CD8-positive, alpha-beta memory T cell (primary cell): ENCODE measurements around the gene NDOR1. TPM values are rescaled to one million over a fixed set of nuclear protein-coding genes. Genes with fewer than 3 reads are reported as not detected.
A peak's percentile ranks its signal among the peaks of the same experiment; 100 is the strongest.

Experiments
- CTCF ChIA-PET: fragments of 350-600 bp; sonication (Branson Sonifier 250); formaldehyde crosslinking; loops from one replicate; lab custom pipeline; 2021; ENCODE audit warnings: antibody characterized with exemption; lab: Charles Lee
- POLR2A ChIA-PET: fragments of 350-600 bp; sonication (Branson Sonifier 250); formaldehyde crosslinking; loops from one replicate; lab custom pipeline; 2021; ENCODE audit warnings: antibody characterized with exemption; lab: Charles Lee
- DNase-seq, 5 donors: peaks; one replicate each; pipeline versions ENCODE4 v3.0.0 to v3.0.0-alpha.2; 2020 to 2022; ENCODE audit warnings: mixed read lengths in 1 of 5
- H3K27ac ChIP-seq: one replicate; pipeline ENCODE4 v1.7.0; 2013; ENCODE audit warnings: low read depth, mild to moderate bottlenecking, low read length, moderate library complexity
- H3K27me3 ChIP-seq: 2 replicates; pipeline ENCODE4 v1.7.0; 2013; ENCODE audit warnings: low read length, mild to moderate bottlenecking; ENCODE audit not compliant: insufficient read depth, poor library complexity, severe bottlenecking
- H3K36me3 ChIP-seq: 2 replicates; pipeline ENCODE4 v1.7.0; 2013; ENCODE audit warnings: mild to moderate bottlenecking, low read length, moderate library complexity; ENCODE audit not compliant: insufficient read depth
- H3K4me1 ChIP-seq: 2 replicates; pipeline ENCODE4 v1.7.0; 2013; ENCODE audit warnings: mild to moderate bottlenecking, low read length, moderate library complexity; ENCODE audit not compliant: insufficient read depth
- H3K4me3 ChIP-seq: 2 replicates; pipeline ENCODE4 v1.7.0; 2013; ENCODE audit warnings: mild to moderate bottlenecking, low read length
- H3K9me3 ChIP-seq: 2 replicates; pipeline ENCODE4 v1.7.0; 2013; ENCODE audit warnings: mild to moderate bottlenecking, low read length
- H3K27ac Mint-ChIP-seq, 8 donors: one replicate each; pipeline ENCODE4 v1.8.0; 2020 to 2021; ENCODE audit warnings: mixed read lengths in 8 of 8, mild to moderate bottlenecking in 6 of 8, inconsistent platforms in 3 of 8, moderate library complexity in 3 of 8
- H3K27me3 Mint-ChIP-seq, 2 donors: one replicate each; pipeline ENCODE4 v1.8.0; 2020 to 2021; ENCODE audit warnings: mixed read lengths in 2 of 2, mild to moderate bottlenecking in 1 of 2, moderate library complexity in 1 of 2
- H3K36me3 Mint-ChIP-seq, 3 donors: one replicate each; pipeline ENCODE4 v1.8.0; 2020 to 2021; ENCODE audit warnings: mixed read lengths in 3 of 3, inconsistent platforms in 1 of 3, mild to moderate bottlenecking in 1 of 3
- H3K4me1 Mint-ChIP-seq, 3 donors: one replicate each; pipeline ENCODE4 v1.8.0; 2020 to 2021; ENCODE audit warnings: mixed read lengths in 3 of 3, inconsistent platforms in 1 of 3, mild to moderate bottlenecking in 1 of 3
- H3K4me3 Mint-ChIP-seq, 7 donors: one replicate each; pipeline ENCODE4 v1.8.0; 2020 to 2021; ENCODE audit warnings: mixed read lengths in 7 of 7, mild to moderate bottlenecking in 6 of 7, moderate library complexity in 4 of 7, inconsistent platforms in 2 of 7
- H3K9me3 Mint-ChIP-seq, 5 donors: one replicate each; pipeline ENCODE4 v1.8.0; 2020 to 2022; ENCODE audit warnings: mixed read lengths in 5 of 5, mild to moderate bottlenecking in 3 of 5, moderate library complexity in 2 of 5, inconsistent platforms in 1 of 5
- polyA plus RNA-seq: library from polyadenylated mRNA; unstranded; fragments of 300-500 nt; fragmentation: Illumina TruSeq; gene quantifications from one replicate; pipeline ENCODE4 v1.2.3, GENCODE V29; 2021
- total RNA-seq, 2 experiments: library from RNA; stranded (reverse); gene quantifications; one replicate each; pipeline ENCODE4 v1.2.3, GENCODE V29; 2021

Gene NDOR1
- total and polyA plus RNA-seq, 3 experiments from 2014 or later, result 9.9 to 47.4 (median 45.1) TPM

GRCh38 chr9:137232101-137232500 lies 26.6 kb downstream of the NDOR1 start:
- H3K36me3 Mint-ChIP-seq, result no peaks in the 10 kb centered on the region
- H3K4me3 ChIP-seq, result no peak overlapping the region
- peaks cover 12% of the 10 kb centered on the region for H3K4me1 ChIP-seq
- H3K27ac Mint-ChIP-seq, result no peak overlapping the region
- POLR2A ChIA-PET, result no interaction called here
- no peaks in the 10 kb centered on the region for H3K9me3 Mint-ChIP-seq
- no peaks in the 10 kb centered on the region for H3K27me3 ChIP-seq
- peaks cover 2 to 15% of the 10 kb centered on the region in 2 donors for H3K27me3 Mint-ChIP-seq
- CTCF ChIA-PET, result no interaction called here
- H3K4me3 Mint-ChIP-seq, result no peak overlapping the region
- no peaks in the 10 kb centered on the region for H3K36me3 ChIP-seq
- DNase-seq, result no peak
- H3K27ac ChIP-seq, result no peak overlapping the region
- no peaks in the 10 kb centered on the region for H3K9me3 ChIP-seq
- peaks cover 2 to 14% (median 4%) of the 10 kb centered on the region in 3 donors for H3K4me1 Mint-ChIP-seq

- Mint-ChIP-seq H3K27me3 (peaks cover 2 to 14% of the 10 kb centered on the region in 2 donors), H3K36me3 (no peaks in the 10 kb centered on the region), H3K4me3 (no peak overlapping the region), H3K9me3 (no peaks in the 10 kb centered on the region), H3K4me1 (peaks cover 2 to 12% (median 3%) of the 10 kb centered on the region in 3 donors), H3K27ac (no peak overlapping the region)
- Histone ChIP-seq H3K36me3 (no peaks in the 10 kb centered on the region), H3K27me3 (no peaks in the 10 kb centered on the region), H3K27ac (no peak overlapping the region), H3K4me1 (peaks cover 12% of the 10 kb centered on the region), H3K4me3 (no peak overlapping the region), H3K9me3 (no peaks in the 10 kb centered on the region)
- POLR2A ChIA-PET, result no interaction called here
- CTCF ChIA-PET, result no interaction called here
- no peak for DNase-seq
Measured at GRCh38 chr9:137232510-137232909, 27.0 kb downstream of the NDOR1 start.

GRCh38 chr9:137233143-137233980 lies 27.9 kb downstream of the NDOR1 start:
- Histone ChIP-seq H3K4me3 (no peak overlapping the region), H3K27me3 (no peaks in the 10 kb centered on the region), H3K4me1 (peaks cover 12% of the 10 kb centered on the region), H3K36me3 (no peaks in the 10 kb centered on the region), H3K27ac (no peak overlapping the region), H3K9me3 (no peaks in the 10 kb centered on the region)
- ChIA-PET POLR2A (no interaction called here), CTCF (no interaction called here)
- Mint-ChIP-seq H3K27me3 (peaks cover 0 to 11% of the 10 kb centered on the region in 2 donors), H3K36me3 (no peaks in the 10 kb centered on the region), H3K27ac (no peak overlapping the region), H3K4me3 (no peak overlapping the region), H3K4me1 (peaks cover 0 to 13% (median 1%) of the 10 kb centered on the region in 3 donors), H3K9me3 (no peaks in the 10 kb centered on the region)
- no peak for DNase-seq

- no peak overlapping the region for H3K4me3 Mint-ChIP-seq
- H3K9me3 Mint-ChIP-seq, result no peaks in the 10 kb centered on the region
- Histone ChIP-seq H3K4me3 (no peak overlapping the region), H3K4me1 (peaks cover 12% of the 10 kb centered on the region), H3K27me3 (no peaks in the 10 kb centered on the region), H3K9me3 (no peaks in the 10 kb centered on the region), H3K36me3 (no peaks in the 10 kb centered on the region), H3K27ac (no peak overlapping the region)
- H3K27me3 Mint-ChIP-seq, result peaks cover 0 to 11% of the 10 kb centered on the region in 2 donors
- H3K27ac Mint-ChIP-seq, result no peak overlapping the region
- POLR2A ChIA-PET, result no interaction called here
- CTCF ChIA-PET, result interaction anchor here (1.6 kb wide), 1 partner anchor 9 kb away, joined by 4 read pairs; the partner anchor contains the start of gene CYSRT1
- no peaks in the 10 kb centered on the region for H3K36me3 Mint-ChIP-seq
- H3K4me1 Mint-ChIP-seq, result peaks cover 1 to 20% (median 5%) of the 10 kb centered on the region in 3 donors
- DNase-seq, result no peak
Measured at GRCh38 chr9:137234055-137234697, 28.7 kb downstream of the NDOR1 start.

DNA sequence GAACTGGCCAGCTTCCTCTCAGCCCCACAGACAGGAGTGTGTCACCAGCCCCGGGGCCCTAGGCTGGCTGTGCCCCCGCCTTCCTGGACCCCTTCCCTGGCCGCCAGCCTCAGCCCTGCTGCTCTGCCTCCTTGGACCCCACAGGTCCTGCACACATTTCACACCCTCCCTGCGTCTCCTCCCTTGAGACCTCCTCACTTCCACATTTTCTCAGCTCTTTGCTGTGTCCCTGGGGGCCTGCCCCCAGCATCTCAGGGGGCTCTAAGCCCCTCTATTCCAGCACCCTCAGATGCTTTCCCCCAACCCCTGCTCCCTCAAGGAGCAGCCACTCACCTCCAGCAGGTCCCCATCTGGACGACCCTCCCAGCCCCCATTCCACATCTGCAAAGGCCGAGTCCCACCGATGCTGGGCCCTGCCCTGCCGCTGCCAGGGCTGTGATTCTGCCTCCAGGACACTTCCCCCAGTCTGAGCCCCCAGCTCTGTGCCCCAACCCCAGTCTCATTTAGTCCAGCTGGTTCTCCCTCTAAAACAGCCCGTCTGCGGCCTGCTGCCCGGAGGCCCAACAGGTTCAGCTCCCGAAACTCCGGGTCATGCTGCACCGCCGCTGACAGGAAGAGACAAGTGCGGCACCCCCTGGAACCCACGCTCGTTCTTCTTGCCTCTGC lies 29.4 kb downstream of the NDOR1 start:
- H3K4me3 Mint-ChIP-seq, result no peak overlapping the region
- Histone ChIP-seq H3K36me3 (no peaks in the 10 kb centered on the region), H3K27ac (no peak overlapping the region), H3K4me1 (peaks cover 12% of the 10 kb centered on the region), H3K27me3 (no peaks in the 10 kb centered on the region), H3K9me3 (no peaks in the 10 kb centered on the region), H3K4me3 (no peak overlapping the region)
- H3K9me3 Mint-ChIP-seq, result no peaks in the 10 kb centered on the region
- H3K36me3 Mint-ChIP-seq, result no peaks in the 10 kb centered on the region
- H3K27ac Mint-ChIP-seq, result no peak overlapping the region
- no peak for DNase-seq
- H3K4me1 Mint-ChIP-seq, result peaks cover 1 to 25% (median 6%) of the 10 kb centered on the region in 3 donors
- ChIA-PET POLR2A (no interaction called here), CTCF (interaction anchor here (1.6 kb wide), 1 partner anchor 10 kb away, joined by 4 read pairs; the partner anchor contains the start of gene CYSRT1)
- H3K27me3 Mint-ChIP-seq, result peaks cover 0 to 11% of the 10 kb centered on the region in 2 donors

DNA sequence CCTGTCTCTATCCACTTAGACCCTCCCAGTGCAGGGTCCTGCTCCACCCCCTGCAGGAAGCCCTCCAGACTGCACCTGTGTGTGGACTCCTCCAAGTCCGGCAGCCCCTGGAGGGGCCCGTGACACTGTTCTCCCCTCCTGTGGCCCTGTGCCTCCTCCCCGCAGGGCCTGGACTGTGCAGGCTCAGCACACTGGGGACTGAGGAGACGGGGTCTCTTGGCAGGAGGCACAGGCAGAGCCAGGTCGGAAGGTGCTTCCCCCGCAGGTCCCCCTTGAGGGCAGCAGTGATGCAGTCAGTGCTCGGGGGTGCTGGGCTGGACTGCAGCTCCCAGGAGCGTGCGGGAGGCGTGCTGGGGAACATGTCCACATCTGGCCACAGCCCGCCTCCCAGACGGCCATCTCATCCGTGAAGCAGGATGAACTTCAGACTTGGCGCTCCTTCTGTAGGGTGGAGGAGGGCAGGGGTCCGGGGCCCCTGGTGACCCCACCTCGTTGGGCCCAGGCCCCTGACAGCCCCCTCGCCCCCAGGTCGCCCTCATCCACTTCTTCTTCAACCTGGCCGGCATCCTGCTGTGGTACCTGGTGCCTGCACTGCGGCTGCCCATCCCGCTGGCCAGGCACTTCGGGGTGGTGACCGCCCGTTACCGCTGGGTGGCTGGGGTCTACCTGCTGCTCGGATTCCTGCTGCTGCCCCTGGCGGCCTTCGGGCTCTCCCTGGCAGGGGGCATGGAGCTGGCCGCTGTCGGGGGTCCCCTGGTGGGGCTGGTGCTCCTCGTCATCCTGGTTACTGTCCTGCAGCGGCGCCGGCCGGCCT lies 30.1 kb downstream of the NDOR1 start:
- Mint-ChIP-seq H3K9me3 (no peaks in the 10 kb centered on the region), H3K4me1 (peaks cover 1 to 27% (median 6%) of the 10 kb centered on the region in 3 donors), H3K27me3 (peaks cover 0 to 11% of the 10 kb centered on the region in 2 donors), H3K4me3 (no peak overlapping the region), H3K27ac (no peak overlapping the region), H3K36me3 (no peaks in the 10 kb centered on the region)
- no peak for DNase-seq
- POLR2A ChIA-PET, result interaction anchor here (0.6 to 1.0 kb wide), 2 partner anchors 19 to 140 kb away, joined by 3 to 4 read pairs; no protein-coding TSS in a partner anchor
- no peak overlapping the region for H3K4me3 ChIP-seq
- H3K4me1 ChIP-seq, result peaks cover 12% of the 10 kb centered on the region
- no peaks in the 10 kb centered on the region for H3K36me3 ChIP-seq
- H3K27ac ChIP-seq, result peak overlapping the region; percentile 27
- no peaks in the 10 kb centered on the region for H3K27me3 ChIP-seq
- H3K9me3 ChIP-seq, result no peaks in the 10 kb centered on the region
- CTCF ChIA-PET, result interaction anchor here (1.0 to 2.4 kb wide), 11 partner anchors 11 to 189 kb away, joined by 3 to 18 read pairs (median 6); partner anchors contain the start of genes CYSRT1, MAN1B1, NPDC1 and RNF208

- Histone ChIP-seq H3K27me3 (no peaks in the 10 kb centered on the region), H3K27ac (peak overlapping the region; percentile 27), H3K4me3 (no peak overlapping the region), H3K4me1 (peaks cover 12% of the 10 kb centered on the region), H3K36me3 (no peaks in the 10 kb centered on the region), H3K9me3 (no peaks in the 10 kb centered on the region)
- peak overlapping the region in 2 of 7 donors; percentile 37 to 40 for H3K4me3 Mint-ChIP-seq
- H3K27me3 Mint-ChIP-seq, result peaks cover 4 to 11% of the 10 kb centered on the region in 2 donors
- H3K4me1 Mint-ChIP-seq, result peaks cover 5 to 31% (median 6%) of the 10 kb centered on the region in 3 donors
- DNase-seq, result peak; percentile 83 to 93 (median 87)
- peak overlapping the region in 1 of 8 donors; percentile 62 for H3K27ac Mint-ChIP-seq
- H3K9me3 Mint-ChIP-seq, result no peaks in the 10 kb centered on the region
- CTCF ChIA-PET, result interaction anchor here (0.6 to 2.4 kb wide), 36 partner anchors 9 to 822 kb away, joined by 3 to 18 read pairs (median 4); partner anchors contain the start of genes CYSRT1, DPP7, MAN1B1 and NELFB
- H3K36me3 Mint-ChIP-seq, result peaks cover 0 to 3% (median 0%) of the 10 kb centered on the region in 3 donors
- POLR2A ChIA-PET, result interaction anchor here (0.6 to 1.0 kb wide), 3 partner anchors 18 to 141 kb away, joined by 3 to 4 read pairs (median 3); no protein-coding TSS in a partner anchor
Measured at GRCh38 chr9:137236238-137236935, 30.9 kb downstream of the NDOR1 start.
